ENCODE measurements around the gene PXMP4.

The PXMP4 gene

GRCh38 chr20:33653218-33653899 lies 66.8 kb downstream of the PXMP4 start:
- DNase-seq, result no peak
